Measurements from ENCODE around the gene PLTP.

GRCh38 chr20:45944151-45944964 lies 32.4 kb upstream of the PLTP start:
- no peak for TF ChIP-seq IRX3 (CRISPR knock-in tag; IDR thresholded peaks at IDR 0.05; ENCODE audit: borderline replicate concordance, low read depth)
- no peak for TF ChIP-seq CENPX (CRISPR knock-in tag; IDR thresholded peaks at IDR 0.05)
- TF ChIP-seq ZSCAN12 (CRISPR knock-in tag; IDR thresholded peaks at IDR 0.05) = no peak

Data from HepG2 (cell line).